HG03378 (cell line): ENCODE measurements around the gene REP15.
"Not testable (repeated sequence)": the region's sequence is repeated elsewhere in the genome, so short reads cannot be mapped to it uniquely, and the experiment has no call there.

Experiments used
- ATAC-seq: cut with Tn5 transposase; IDR thresholded peaks from one replicate; pipeline ENCODE4 v1.9.1; 2021; ENCODE audit warnings: mild to moderate bottlenecking, moderate library complexity; ENCODE audit not compliant: unreplicated experiment

Gene REP15

DNA sequence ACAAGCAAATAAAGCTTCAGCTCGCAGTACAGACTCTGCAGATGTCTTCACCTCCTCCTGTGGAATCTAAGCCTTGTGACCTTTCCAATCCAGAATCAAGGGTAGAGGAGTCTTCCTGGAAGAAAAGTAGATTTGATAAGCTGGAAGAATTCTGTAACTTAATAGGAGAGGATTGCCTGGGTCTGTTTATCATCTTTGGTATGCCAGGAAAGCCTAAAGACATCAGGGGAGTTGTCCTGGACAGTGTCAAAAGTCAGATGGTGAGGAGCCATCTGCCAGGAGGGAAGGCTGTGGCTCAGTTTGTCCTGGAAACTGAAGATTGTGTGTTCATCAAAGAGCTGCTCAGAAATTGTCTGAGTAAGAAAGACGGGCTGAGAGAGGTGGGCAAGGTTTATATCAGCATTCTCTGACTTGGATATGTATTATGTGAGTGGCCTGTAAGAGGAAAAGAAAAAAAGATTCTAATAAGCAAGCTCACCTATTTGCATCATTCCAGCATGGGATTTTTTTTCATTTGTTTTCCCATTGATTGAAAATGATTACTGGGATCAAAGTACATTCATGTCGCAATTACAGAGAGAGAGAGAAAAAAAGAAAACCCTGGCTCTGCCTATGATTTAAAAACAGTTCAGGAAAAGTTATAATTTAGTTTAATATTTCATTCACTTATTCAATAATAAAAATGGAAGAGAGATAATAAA, 767 bp downstream of the REP15 start:
- no peak for ATAC-seq

DNA sequence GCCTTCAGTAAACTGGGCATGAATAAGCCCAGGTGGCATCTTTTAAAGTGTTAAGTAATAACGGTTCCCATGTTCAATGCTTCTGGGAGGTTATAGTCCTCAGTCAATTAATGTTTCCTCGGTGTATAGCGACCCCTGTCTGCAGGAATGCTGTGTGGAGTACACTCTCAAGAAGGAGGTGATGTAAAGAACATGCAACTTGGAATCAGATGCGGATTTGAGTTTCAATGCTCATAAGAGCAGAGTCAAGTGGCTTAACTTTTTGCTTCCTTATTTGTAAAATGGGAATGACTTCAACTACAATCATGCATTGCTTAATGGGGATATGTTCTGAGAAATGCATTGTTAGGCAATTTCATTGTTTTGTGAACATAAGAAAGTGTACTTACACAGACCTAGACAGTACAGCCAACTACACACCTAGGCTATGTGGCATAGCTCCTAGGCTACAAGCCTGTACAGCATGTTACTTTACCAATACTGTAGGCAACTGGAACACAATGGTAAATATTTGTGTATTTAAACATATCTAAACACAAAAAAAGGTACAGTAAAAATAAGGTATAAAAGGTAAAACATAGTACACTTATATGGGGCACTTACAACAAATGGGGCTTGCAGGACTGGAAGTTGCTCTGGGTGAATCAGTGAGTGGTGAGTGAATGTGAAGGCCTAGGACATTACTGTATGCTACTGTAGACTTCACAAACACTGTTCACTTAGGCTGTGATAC, 7.6 kb downstream of the REP15 start:
- peak; percentile 94 for ATAC-seq

DNA sequence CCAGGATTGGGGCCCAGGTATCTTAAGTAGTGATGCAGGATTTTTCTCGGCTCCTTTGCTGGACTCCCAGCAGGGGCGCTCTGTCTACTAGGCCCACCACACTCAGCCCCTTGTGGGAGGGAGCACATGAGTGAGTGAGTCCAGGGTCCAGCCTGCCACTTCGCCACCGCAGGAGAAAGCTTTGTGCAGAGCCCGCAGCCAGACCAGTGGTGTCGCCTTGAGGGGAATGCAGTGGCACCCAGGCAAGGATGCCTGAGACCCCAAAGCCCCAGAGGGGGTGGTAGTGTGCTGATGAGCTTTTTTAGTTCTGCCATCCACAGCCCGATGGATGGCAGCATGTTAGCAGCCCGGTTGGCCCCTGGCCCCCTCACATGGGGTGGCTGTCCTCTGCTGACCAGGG, 9.0 kb downstream of the REP15 start:
- ATAC-seq: no peak

DNA sequence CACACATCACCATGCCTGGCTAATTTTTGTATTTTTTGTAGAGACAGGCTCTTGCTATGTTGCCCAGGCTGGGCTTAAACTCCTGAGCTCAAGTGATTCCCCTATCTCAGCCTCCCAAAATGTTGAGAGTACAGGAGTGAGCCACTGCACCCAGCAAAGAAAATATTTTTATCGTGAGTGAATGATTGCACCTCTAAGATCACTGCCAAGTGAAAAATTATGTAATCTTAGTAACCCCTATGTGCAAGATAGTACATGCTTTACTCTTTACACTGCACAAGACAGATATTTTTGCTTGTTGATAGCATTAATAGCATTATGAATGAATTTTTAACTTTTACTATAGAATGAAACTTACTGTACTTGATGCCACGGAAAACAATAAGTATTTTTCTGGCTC, 11.0 kb downstream of the REP15 start:
- no peak for ATAC-seq

DNA sequence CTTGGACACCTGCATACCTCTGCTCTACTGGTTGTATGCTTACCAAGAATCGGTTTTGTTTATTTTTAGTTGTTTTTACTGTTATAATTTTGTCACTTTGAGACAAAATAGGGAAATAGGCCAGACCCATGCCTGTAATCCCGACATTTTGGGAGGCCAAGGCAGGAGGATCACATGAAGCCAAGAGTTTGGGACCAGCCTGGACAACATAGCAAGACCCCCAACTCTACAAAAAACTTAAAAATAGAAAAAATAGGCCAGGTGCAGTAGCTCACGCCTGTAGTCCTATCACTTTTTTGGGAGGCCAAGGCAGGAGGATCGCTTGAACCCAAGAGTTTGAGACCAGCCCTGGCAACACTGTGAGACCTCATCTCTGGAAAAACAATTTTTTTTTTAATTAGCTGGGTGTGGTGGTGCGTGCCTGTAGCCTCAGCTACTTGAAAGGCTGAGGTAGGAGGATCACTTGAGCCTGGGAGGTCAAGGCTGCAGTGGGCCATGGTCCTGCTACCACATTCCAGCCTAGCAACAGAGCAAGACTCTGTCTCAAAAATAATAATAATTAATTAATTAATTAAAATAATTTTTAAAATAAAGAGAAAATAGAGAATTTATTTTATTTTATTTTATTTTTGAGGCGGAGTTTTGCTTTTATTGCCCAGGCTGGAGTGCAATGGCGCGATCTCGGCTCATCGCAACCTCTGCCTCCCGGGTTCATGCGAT, 13.1 kb downstream of the REP15 start:
- ATAC-seq: no peak

DNA sequence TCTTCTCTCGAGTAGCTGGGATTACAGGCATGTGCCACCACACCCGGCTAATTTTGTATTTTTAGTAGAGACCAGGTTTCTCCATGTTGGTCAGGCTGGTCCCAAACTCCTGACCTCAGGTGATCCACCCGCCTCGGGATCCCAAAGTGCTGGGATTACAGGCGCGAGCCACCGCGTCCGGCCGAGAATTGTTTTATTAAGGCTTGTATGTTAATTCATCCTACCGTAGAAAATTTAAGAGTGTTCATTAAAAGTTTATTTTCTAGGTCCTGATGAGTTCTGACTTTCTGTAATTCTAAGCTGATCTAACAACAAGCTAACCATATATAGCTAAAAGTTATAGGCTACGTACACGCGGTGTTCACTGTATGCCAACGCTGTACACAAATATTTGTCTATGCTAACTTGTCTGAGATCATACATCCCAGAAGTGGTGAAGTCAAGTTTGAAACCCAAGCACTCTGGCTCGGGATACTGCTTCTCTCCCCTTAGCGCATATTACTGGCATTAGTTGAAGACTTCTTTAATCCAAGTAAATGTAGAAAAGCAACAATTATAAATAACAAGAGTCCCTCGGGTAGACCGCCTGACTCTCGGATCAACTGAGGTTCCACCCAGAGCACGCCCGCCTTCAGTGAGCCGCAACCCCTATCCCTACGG, 13.8 kb downstream of the REP15 start:
- ATAC-seq: peak; percentile 47

DNA sequence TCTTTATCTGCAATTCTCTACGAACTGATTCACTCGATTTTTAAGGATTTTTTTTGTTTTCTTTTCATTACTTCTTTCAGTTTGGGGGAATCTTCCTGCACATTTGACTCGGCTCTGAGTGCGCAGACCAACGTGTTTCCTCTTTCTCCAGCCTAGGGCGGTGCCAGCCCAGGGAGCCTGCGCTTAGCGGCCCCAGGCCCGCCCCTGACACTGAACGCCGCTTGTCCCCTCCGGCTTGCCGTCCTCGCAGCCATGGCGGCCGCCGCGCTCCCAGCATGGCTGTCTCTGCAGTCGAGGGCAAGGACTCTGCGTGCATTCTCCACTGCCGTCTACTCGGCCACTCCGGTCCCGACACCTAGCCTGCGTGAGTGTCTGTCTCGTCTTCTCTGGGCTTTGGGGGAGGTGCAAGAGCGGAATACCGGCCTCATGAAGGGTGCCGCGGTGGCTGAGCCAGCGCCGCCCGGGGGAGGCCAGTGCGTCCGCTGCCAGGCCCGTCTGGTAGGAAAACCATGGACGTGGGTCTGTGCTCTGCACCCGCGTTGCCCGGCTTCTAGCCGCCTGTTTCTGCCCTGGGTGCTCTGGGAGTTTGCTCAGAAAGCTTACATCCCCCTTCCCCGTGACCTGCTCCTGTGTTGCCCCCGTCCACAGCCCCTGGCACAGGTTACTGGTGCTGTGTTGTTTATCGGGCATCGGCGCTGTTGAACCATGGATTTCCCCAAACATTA, 14.5 kb downstream of the REP15 start, which contains the start of gene MRPS35:
Gene MRPS35, plus strand, starts transcription at position 241 of the 725 bp plus-strand sequence. Its CDS starts 12 bp downstream, at position 253.
- peak; percentile 90 for ATAC-seq

DNA sequence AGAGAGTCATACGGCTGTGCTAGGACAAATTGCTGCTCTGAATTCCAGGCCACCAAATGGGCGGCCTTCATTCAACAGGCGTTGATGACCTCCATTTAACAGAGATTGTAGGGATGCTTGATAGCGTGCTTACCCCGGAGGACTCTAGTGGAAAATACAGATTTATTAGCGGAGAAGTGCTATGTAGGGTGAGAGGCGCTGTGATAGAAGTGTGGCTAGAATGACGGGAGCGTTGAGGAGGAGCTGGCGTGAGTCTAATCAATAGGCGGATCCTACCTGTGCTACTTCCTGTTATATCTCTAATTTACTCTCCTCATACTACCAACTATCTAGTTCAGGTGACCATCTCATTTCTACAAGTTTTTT, 15.1 kb downstream of the REP15 start:
- ATAC-seq: no peak

DNA sequence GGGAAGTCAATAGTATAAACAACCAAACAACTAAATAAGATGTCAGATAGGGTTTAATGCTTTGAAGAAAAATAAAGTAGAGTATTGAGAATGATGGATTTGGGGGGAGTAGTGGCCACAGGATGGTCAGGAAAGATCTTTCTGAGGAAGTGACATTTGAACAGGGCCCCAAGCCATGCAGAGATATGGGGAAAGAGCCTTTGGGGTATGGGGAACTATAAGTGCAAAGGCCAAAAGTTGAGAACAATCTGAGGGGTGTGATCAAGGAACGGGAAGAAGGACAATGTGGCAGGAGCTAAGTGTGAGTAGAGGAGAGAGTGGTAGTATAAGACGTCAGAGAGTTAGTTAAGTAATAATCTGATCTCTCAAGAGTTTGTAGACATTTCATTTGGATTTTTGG, 15.7 kb downstream of the REP15 start:
- no peak for ATAC-seq

DNA sequence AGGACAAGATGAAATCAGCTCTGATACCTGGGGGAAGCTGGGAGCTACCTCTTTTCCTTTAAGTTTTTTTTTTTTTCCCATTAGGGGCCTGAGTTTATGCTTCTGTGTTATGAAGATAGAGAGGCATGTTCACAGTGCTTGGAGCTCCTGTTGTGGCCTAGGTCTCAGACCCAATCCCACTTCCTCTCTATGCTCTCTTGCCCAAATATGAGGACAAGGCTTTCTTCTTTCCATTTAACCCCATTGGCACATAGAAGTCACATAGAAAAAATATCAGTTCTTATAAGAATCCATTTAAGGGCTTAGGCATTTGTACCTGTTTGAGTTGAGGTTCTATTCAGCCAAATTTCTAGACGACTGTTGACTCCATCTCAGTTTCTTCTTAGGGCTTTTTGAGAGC, 27.0 kb downstream of the REP15 start:
- no peak for ATAC-seq

DNA sequence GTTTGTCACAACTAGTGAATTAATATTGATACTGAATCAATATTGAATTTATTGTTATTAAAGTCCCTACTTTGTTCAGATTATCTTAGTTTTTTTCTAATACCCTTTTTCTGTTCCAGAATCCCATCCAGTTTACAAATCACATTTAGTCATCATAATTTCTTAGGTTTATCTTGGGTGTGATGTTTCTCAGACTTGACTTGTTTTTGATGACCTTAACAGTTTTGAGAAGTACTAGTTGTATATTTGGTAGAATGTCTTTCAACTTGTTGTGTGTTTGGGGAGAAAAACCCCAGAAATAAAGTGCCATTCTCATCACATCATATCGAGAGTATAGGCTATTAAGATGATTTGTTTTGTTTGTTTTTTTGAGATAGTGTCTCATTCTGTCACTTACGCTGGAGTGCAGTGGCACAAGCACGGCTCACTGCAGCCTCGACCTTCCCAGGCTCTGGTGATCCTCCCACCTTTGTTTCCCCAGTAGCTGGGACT, 33.9 kb downstream of the REP15 start:
- ATAC-seq: no peak

DNA sequence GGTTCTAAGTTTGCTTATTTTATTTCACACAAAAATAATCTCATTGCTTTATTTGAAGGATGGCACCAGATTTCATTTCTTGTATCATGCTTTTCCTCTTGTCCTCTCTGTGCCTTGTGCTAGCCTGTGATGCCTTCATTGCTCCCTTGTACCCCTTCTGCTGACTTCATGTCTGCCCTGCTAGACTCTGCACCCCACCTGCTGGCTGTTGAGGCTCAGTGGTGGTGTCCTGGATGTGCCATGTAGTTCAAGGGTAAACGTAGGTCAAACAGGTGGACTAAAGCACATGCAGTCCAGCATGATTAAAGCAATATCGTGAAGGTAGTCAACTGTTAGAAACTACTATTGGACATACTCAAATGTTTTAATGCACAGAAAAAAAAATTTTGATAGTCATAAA, 36.0 kb downstream of the REP15 start:
- peak; percentile 47 for ATAC-seq

DNA sequence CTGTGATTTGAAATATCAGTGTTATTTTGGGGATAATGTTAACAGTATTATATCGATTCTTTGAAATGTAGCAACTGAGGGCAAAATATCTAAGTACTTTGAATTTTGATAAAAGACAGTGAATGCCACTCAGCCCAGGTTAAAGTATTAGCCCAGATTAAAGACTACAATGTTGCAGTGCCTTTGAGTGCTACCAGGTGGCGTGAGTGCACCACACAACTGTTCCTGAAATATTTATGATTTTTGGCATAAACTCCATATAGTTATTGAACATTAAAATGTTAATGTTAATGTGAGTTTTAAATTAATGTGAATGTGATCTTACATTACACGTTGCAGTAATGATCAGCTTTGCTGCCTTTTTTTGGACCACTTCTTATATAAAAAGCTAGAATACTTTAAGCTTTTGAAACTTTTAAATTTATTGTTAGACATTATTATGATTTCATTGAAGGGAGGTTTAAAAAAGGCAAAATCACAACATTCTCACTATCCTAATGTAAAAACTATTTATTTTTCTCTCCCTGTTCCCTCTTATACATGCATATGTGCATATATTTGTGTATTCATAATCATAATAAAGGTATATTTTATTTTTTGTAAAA, 36.9 kb downstream of the REP15 start:
- peak; percentile 69 for ATAC-seq

DNA sequence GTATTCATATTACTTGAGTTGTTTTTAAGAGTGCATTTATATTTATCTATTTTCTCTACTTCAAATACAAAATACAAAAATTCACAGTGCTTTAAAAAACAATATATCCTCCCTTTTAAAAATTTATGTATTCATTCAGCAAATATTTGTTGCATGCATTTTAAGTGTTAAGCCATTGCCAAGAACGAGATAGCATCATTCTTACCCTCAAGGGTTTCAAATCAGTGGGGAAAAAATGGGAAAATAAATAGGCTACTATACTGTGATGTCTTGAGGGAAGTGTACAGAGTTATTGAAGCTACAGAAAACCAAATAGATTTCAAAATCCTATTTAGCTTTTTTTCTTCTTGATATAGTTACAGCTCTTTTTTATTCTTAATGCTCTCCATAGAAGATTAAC, 37.5 kb downstream of the REP15 start:
- no peak for ATAC-seq

DNA sequence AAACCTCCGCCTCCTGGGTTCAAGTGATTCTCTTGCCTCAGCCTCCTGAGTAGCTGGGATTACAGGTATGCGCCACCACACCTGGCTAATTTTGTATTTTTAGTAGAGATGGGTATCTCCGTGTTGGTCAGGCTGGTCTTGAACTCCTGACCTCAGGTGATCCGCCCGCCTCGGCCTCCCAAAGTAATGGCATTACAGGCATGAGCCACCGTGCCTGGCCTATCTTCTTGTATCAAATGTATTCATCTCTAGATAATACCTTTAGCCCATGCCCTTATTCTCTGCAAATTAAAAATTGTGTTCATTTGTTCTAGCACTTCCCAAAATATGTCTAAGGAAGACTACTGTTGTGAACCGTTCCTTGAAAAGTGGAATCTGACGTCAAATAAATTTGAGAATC, 38.1 kb downstream of the REP15 start:
- ATAC-seq: not testable (repeated sequence)

DNA sequence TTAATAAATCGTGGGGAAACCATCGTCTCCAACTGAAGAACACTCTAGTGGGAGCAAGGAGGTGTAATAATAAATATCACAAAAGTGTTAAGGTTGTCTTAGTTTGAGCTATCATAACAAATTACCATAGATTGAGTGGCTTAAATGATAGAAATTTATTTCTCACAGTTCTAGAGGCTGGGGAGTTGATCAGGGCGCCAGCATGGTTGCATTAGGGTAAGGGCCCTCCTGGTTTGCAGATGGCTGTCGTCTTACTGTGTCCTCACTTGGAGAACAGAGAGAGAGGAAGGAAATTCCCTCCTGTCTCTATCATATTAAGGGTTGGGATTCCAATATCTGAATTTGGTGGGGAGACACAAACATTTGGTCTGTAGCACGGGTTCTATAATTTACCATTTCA, 47.4 kb downstream of the REP15 start:
- no peak for ATAC-seq

DNA sequence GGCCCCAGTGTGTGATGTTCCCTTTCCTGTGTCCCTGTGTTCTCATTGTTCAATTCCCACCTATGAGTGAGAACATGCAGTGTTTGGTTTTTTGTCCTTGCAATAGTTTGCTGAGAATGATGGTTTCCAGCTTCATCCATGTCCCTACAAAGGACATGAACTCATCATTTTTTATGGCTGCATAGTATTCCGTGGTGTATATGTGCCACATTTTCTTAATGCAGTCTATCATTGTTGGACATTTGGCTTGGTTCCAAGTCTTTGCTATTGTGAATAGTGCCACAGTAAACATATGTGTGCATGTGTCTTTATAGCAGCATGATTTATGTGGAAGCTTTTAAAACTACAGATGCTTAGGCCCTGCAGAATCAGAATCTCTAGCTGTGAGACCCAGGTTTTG, 49.5 kb downstream of the REP15 start:
- ATAC-seq: not testable (repeated sequence)
